CD14-positive monocyte (primary cell): ENCODE results near the gene INHA. TPM values are rescaled to one million over a fixed set of nuclear protein-coding genes. Genes with fewer than 3 reads are reported as not detected.

Source experiments
- DNase-seq, 3 donors: peaks; one replicate each; pipeline ENCODE4 v3.0.0-alpha.2; 2011 to 2022
- H2AFZ ChIP-seq: 2 replicates; pipeline ENCODE4 v1.6.0; 2012; ENCODE audit warnings: mild to moderate bottlenecking, low read depth, low read length, inconsistent platforms; ENCODE audit not compliant: insufficient read depth, poor library complexity, severe bottlenecking
- H3K27ac ChIP-seq, 2 donors: 1 replicate in 1 of 2; 2 replicates in 1 of 2; pipeline ENCODE4 v1.5.1; 2012 to 2013; ENCODE audit warnings: low read length in 2 of 2, control low read depth in 1 of 2, inconsistent platforms in 1 of 2, low read depth in 1 of 2, mild to moderate bottlenecking in 1 of 2
- H3K27me3 ChIP-seq, 2 donors: one replicate each; pipeline versions ENCODE4 v1.6.0 to v1.6.1; 2011 to 2013; ENCODE audit warnings: low read length in 2 of 2; ENCODE audit not compliant: control insufficient read depth in 2 of 2, insufficient read depth in 2 of 2
- H3K36me3 ChIP-seq, 2 donors: replicated peaks in 1 of 2; 1 replicate in 1 of 2; 2 replicates in 1 of 2; pipeline versions ENCODE4 v1.5.1 to v1.6.1; 2012 to 2013; ENCODE audit warnings: low read length in 2 of 2, control low read depth in 1 of 2, inconsistent platforms in 1 of 2, mild to moderate bottlenecking in 1 of 2; ENCODE audit not compliant: insufficient read depth in 2 of 2, control insufficient read depth in 1 of 2
- H3K4me1 ChIP-seq, 2 donors: 1 replicate in 1 of 2; 2 replicates in 1 of 2; pipeline versions ENCODE4 v1.5.1 to v1.6.1; 2012 to 2013; ENCODE audit warnings: low read length in 2 of 2, control low read depth in 1 of 2, inconsistent platforms in 1 of 2, mild to moderate bottlenecking in 1 of 2, moderate library complexity in 1 of 2; ENCODE audit not compliant: insufficient read depth in 2 of 2, control insufficient read depth in 1 of 2
- H3K4me2 ChIP-seq: replicated peaks from 2 replicates; pipeline ENCODE3; 2012; ENCODE audit warnings: low read length, moderate library complexity, mild to moderate bottlenecking; ENCODE audit not compliant: poor library complexity, severe bottlenecking; ENCODE audit errors: extremely low read depth
- H3K4me3 ChIP-seq, 3 experiments: fragments of 200-600 bp in 1 of 3; sonication (generic) in 1 of 3; replicated peaks in 1 of 3; 1 replicate in 2 of 3; 2 replicates in 1 of 3; pipeline ENCODE4 v1.5.1; 2011 to 2013; ENCODE audit warnings: low read length in 3 of 3, mild to moderate bottlenecking in 3 of 3, control low read depth in 2 of 3, low read depth in 2 of 3, inconsistent platforms in 1 of 3, moderate library complexity in 1 of 3
- H3K79me2 ChIP-seq: 2 replicates; pipeline ENCODE4 v1.6.0; 2012; ENCODE audit warnings: mild to moderate bottlenecking, control low read depth, inconsistent platforms, low read length, moderate library complexity; ENCODE audit not compliant: insufficient read depth
- H3K9ac ChIP-seq: 2 replicates; pipeline ENCODE4 v1.6.0; 2017; ENCODE audit warnings: low read length, mild to moderate bottlenecking; ENCODE audit not compliant: insufficient read depth, poor library complexity, severe bottlenecking
- H3K9me3 ChIP-seq, 2 donors: replicated peaks in 1 of 2; 1 replicate in 1 of 2; 2 replicates in 1 of 2; pipeline versions ENCODE4 v1.5.1 to v1.6.1; 2012 to 2013; ENCODE audit warnings: low read length in 2 of 2, control low read depth in 1 of 2; ENCODE audit not compliant: control insufficient read depth in 1 of 2, insufficient read depth in 1 of 2
- H4K20me1 ChIP-seq: 2 replicates; pipeline ENCODE4 v1.6.0; 2012; ENCODE audit warnings: mild to moderate bottlenecking, low read length, control low read depth, moderate library complexity; ENCODE audit not compliant: insufficient read depth
- H3K27ac Mint-ChIP-seq, 7 donors: one replicate each; pipeline ENCODE4 v1.8.0; 2020; ENCODE audit warnings: mild to moderate bottlenecking in 7 of 7, mixed read lengths in 7 of 7, moderate library complexity in 6 of 7, inconsistent platforms in 2 of 7
- H3K27me3 Mint-ChIP-seq, 3 donors: one replicate each; pipeline ENCODE4 v1.8.0; 2021 to 2022; ENCODE audit warnings: low read depth in 3 of 3, mild to moderate bottlenecking in 3 of 3, mixed read lengths in 3 of 3, moderate library complexity in 3 of 3, inconsistent platforms in 1 of 3
- H3K36me3 Mint-ChIP-seq, 2 donors: one replicate each; pipeline ENCODE4 v1.8.0; 2020; ENCODE audit warnings: mixed read lengths in 2 of 2, inconsistent platforms in 1 of 2, mild to moderate bottlenecking in 1 of 2
- H3K4me1 Mint-ChIP-seq: one replicate; pipeline ENCODE4 v1.8.0; 2020; ENCODE audit warnings: mild to moderate bottlenecking, mixed read lengths
- H3K4me3 Mint-ChIP-seq, 2 donors: one replicate each; pipeline ENCODE4 v1.8.0; 2020; ENCODE audit warnings: mild to moderate bottlenecking in 2 of 2, mixed read lengths in 2 of 2, moderate library complexity in 1 of 2
- H3K9me3 Mint-ChIP-seq, 7 donors: one replicate each; pipeline ENCODE4 v1.8.0; 2020 to 2022; ENCODE audit warnings: mixed read lengths in 7 of 7, mild to moderate bottlenecking in 6 of 7, moderate library complexity in 6 of 7, inconsistent platforms in 2 of 7
- WGBS: methylation state at CpG from one replicate; pipeline ENCODE4 v1.1.5; 2013; ENCODE audit warnings: missing lambda C conversion rate; ENCODE audit not compliant: insufficient coverage; 5-methylcytosine and 5-hydroxymethylcytosine counted together
- intact Hi-C, 2 donors: fragments of 100-400 bp; cut with micrococcal nuclease; formaldehyde crosslinking; loops; one replicate each; pipeline versions ENCODE4 v1.15.0 to v1.15.1; 2023
- polyA plus RNA-seq, 3 donors: library from polyadenylated mRNA; depleted of rRNA in 1 of 3; unstranded in 2 of 3; stranded (reverse) in 1 of 3; fragments of 300-500 nt in 2 of 3; fragments of >200 nt in 1 of 3; fragmentation: Illumina TruSeq in 2 of 3; gene quantifications; 1 replicate in 2 of 3; 2 replicates in 1 of 3; pipeline ENCODE4 v1.2.3, GENCODE V29; 2012 to 2021
- TF ChIP-seq, protein P1 (sequence below): fragments of 200-600 bp; IDR thresholded peaks from one replicate; pipeline ENCODE4 v1.8.0; 2022; ENCODE audit warnings: antibody characterized with exemption, mild to moderate bottlenecking

INHA gene
- polyA plus RNA-seq, 3 donors = not detected

DNA sequence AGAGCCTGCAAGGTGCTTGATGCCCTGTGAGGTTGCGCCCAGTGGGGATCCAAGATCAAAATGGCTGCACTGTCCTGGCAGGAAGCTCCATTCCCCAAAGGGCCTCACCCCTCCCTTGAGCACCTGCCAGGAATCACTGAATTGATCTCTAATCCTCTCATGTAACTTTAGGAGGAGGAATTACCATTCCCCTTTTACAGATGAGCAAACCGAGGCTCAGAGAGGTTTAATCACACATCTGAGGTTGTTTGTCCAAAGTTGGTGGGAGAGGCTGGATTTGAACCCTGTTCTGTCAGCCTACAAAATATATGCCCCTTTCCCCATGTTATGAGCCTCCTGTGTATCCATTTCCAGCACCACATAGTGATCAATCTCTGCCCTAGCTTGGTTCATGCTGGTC lies 47.3 kb upstream of the INHA start:
- no peak overlapping the region for H3K4me3 Mint-ChIP-seq
- Histone ChIP-seq H3K79me2 (no peaks in the 10 kb centered on the region), H3K9me3 (peaks cover 0 to 14% of the 10 kb centered on the region in 2 donors), H3K9ac (no peak overlapping the region), H3K36me3 (no peaks in the 10 kb centered on the region), H3K27ac (no peak overlapping the region), H4K20me1 (no peaks in the 10 kb centered on the region), H3K27me3 (peaks cover 52 to 83% of the 10 kb centered on the region in 2 donors), H3K4me1 (no peaks in the 10 kb centered on the region), H2AFZ (no peak overlapping the region), H3K4me2 (no peak overlapping the region), H3K4me3 (no peak overlapping the region)
- peaks cover 79 to 97% (median 88%) of the 10 kb centered on the region in 3 donors for H3K27me3 Mint-ChIP-seq
- intact Hi-C loops = loop anchor here in 1 of 2 donors (5.0 kb wide), 2 partner anchors 33 to 63 kb away; no protein-coding TSS in a partner anchor
- no CpG with 5 or more reads among the region's 2 CpGs for WGBS
- peaks cover 0 to 6% of the 10 kb centered on the region in 2 donors for H3K36me3 Mint-ChIP-seq
- peaks cover 2% of the 10 kb centered on the region for H3K4me1 Mint-ChIP-seq
- no peak overlapping the region for H3K27ac Mint-ChIP-seq
- no peak for DNase-seq
- TF ChIP-seq, protein P1, sequence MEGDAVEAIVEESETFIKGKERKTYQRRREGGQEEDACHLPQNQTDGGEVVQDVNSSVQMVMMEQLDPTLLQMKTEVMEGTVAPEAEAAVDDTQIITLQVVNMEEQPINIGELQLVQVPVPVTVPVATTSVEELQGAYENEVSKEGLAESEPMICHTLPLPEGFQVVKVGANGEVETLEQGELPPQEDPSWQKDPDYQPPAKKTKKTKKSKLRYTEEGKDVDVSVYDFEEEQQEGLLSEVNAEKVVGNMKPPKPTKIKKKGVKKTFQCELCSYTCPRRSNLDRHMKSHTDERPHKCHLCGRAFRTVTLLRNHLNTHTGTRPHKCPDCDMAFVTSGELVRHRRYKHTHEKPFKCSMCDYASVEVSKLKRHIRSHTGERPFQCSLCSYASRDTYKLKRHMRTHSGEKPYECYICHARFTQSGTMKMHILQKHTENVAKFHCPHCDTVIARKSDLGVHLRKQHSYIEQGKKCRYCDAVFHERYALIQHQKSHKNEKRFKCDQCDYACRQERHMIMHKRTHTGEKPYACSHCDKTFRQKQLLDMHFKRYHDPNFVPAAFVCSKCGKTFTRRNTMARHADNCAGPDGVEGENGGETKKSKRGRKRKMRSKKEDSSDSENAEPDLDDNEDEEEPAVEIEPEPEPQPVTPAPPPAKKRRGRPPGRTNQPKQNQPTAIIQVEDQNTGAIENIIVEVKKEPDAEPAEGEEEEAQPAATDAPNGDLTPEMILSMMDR = no peak
- peaks cover 0 to 9% (median 2%) of the 10 kb centered on the region in 7 donors for H3K9me3 Mint-ChIP-seq

DNA sequence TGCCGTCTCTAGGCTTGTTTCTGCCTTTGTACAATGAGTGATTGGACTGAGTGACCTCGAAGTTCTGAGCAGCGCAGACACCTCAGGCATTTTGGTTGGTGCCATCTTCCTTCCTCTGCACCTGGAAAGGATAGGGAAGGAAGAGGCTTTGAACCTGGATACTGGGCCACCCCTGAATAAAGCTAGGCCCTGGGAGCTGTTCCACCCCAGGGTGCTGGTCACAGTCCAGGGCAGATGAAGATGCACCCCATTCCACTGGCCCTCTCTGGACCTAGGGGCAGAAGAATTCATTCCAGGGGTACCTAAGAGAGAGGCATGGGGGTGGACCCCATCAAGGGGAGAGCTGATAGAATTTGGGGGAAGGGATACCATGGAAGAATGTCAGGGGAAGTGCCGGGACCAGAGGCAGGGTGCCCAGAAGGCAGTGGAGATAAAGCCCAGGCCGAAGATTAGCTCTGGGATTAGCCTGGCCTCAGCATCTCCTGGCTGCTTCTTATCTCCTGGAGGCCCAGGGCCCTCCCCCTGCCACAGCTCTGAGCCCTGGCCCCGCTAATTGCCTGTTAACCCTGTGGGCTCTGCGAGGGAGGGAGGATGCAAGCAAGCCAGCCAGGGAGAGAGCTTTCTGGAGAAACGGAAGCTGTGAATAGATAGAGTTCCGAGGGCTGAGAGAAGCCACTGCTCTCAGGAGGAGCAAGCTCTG lies 46.4 kb upstream of the INHA start:
- Histone ChIP-seq H3K27ac (no peak overlapping the region), H3K36me3 (no peaks in the 10 kb centered on the region), H4K20me1 (no peaks in the 10 kb centered on the region), H3K79me2 (no peaks in the 10 kb centered on the region), H3K4me1 (no peaks in the 10 kb centered on the region), H3K9ac (no peak overlapping the region), H3K9me3 (peaks cover 0 to 14% of the 10 kb centered on the region in 2 donors), H3K27me3 (peaks cover 50 to 78% of the 10 kb centered on the region in 2 donors), H2AFZ (no peak overlapping the region), H3K4me3 (no peak overlapping the region), H3K4me2 (no peak overlapping the region)
- DNase-seq = no peak
- peaks cover 79 to 97% (median 90%) of the 10 kb centered on the region in 3 donors for H3K27me3 Mint-ChIP-seq
- H3K4me1 Mint-ChIP-seq = peaks cover 2% of the 10 kb centered on the region
- H3K4me3 Mint-ChIP-seq = peak overlapping the region in 1 of 2 donors; percentile 19
- H3K36me3 Mint-ChIP-seq = peaks cover 0 to 6% of the 10 kb centered on the region in 2 donors
- 67% methylated on average over 6 of the region's 9 CpGs for WGBS
- TF ChIP-seq, protein P1 = no peak
- peaks cover 0 to 9% (median 2%) of the 10 kb centered on the region in 7 donors for H3K9me3 Mint-ChIP-seq
- H3K27ac Mint-ChIP-seq = no peak overlapping the region
- intact Hi-C loops = loop anchor here in 1 of 2 donors (2.0 to 5.0 kb wide), 3 partner anchors 33 to 123 kb away; no protein-coding TSS in a partner anchor
